Body of pancreas (tissue), 4 donors: ENCODE measurements around the gene MYCN. TPM values are rescaled to one million over a fixed set of nuclear protein-coding genes. Genes with fewer than 3 reads are reported as not detected.
A peak's percentile ranks its signal among the peaks of the same experiment; 100 is the strongest.

Source experiments
- ATAC-seq: fragments of 150-250 bp; one replicate; pipeline ENCODE4 v1.9.1; 2016
- DNase-seq, 4 donors: peaks; one replicate each; pipeline ENCODE4 v3.0.0-alpha.2; 2019
- H3K27ac ChIP-seq, 4 donors: fragments of 200-600 bp; sonication (generic); 1 replicate in 3 of 4; 2 replicates in 1 of 4; pipeline versions ENCODE4 v1.5.1 to v1.6.1; 2016 to 2019; ENCODE audit warnings: mild to moderate bottlenecking in 1 of 4, mixed read lengths in 1 of 4, moderate library complexity in 1 of 4
- H3K27me3 ChIP-seq, 2 donors: fragments of 200-600 bp; sonication (generic); one replicate each; pipeline ENCODE4 v1.6.0; 2016; ENCODE audit warnings: mild to moderate bottlenecking in 1 of 2
- H3K36me3 ChIP-seq, 2 donors: fragments of 200-600 bp; sonication (generic); replicated peaks in 1 of 2; 2 replicates each; pipeline ENCODE4 v1.5.1; 2016; ENCODE audit warnings: low read depth in 2 of 2; ENCODE audit not compliant: insufficient read depth in 1 of 2
- H3K4me1 ChIP-seq: fragments of 200-600 bp; sonication (generic); one replicate; pipeline ENCODE4 v1.6.0; 2016
- H3K4me3 ChIP-seq, 2 donors: fragments of 200-600 bp; sonication (generic); 1 replicate in 1 of 2; 2 replicates in 1 of 2; pipeline ENCODE4 v1.5.1; 2016 to 2019
- H3K9me3 ChIP-seq, 3 donors: fragments of 200-600 bp; sonication (generic); 1 replicate in 2 of 3; 2 replicates in 1 of 3; pipeline ENCODE4 v1.5.1; 2016
- CTCF ChIP-seq, 7 experiments: fragments of 450-650 bp in 4 of 7; fragments of 200-600 bp in 3 of 7; sonication (generic) in 3 of 7; IDR thresholded peaks; one replicate each; pipeline ENCODE4 v1.5.1; 2016 to 2019; ENCODE audit warnings: antibody characterized with exemption in 7 of 7
- POLR2A ChIP-seq, 3 donors: fragments of 450-650 bp; IDR thresholded peaks; one replicate each; pipeline ENCODE4 v1.6.1; 2016; ENCODE audit warnings: antibody characterized with exemption in 3 of 3, mild to moderate bottlenecking in 2 of 3
- WGBS, 2 donors: methylation state at CpG; one replicate each; pipeline ENCODE4 v1.1.5; 2017; 5-methylcytosine and 5-hydroxymethylcytosine counted together
- intact Hi-C: fragments of 100-400 bp; cut with DNase I; formaldehyde crosslinking; loops from one replicate; pipeline ENCODE4 v1.15.1; 2023
- total RNA-seq, 2 donors: library from RNA; depleted of rRNA; stranded (reverse); fragments of >200 nt; gene quantifications; one replicate each; pipeline ENCODE4 v1.1.0, GENCODE V29; 2016

The MYCN gene
- total RNA-seq, 2 donors from 2014 or later = not detected

GRCh38 chr2:15937105-15937881 is 3.1 kb upstream of the MYCN start:
- Histone ChIP-seq H3K36me3 (no peaks in the 10 kb centered on the region), H3K9me3 (no peaks in the 10 kb centered on the region), H3K27me3 (peaks cover 0 to 15% of the 10 kb centered on the region in 2 donors), H3K4me3 (no peak overlapping the region), H3K27ac (no peak overlapping the region), H3K4me1 (peaks cover 28% of the 10 kb centered on the region)
- intact Hi-C loops = no loop called here
- WGBS, 2 donors = 70 to 75% methylated on average over 8 of the region's 8 CpGs
- ATAC-seq = no peak
- no peak for DNase-seq
- TF ChIP-seq POLR2A (IDR thresholded peaks at IDR 0.05) (no peak), CTCF (IDR thresholded peaks at IDR 0.05) (no peak)

- Histone ChIP-seq H3K27me3 (peaks cover 0 to 21% of the 10 kb centered on the region in 2 donors), H3K4me3 (no peak overlapping the region), H3K36me3 (no peaks in the 10 kb centered on the region), H3K9me3 (no peaks in the 10 kb centered on the region), H3K27ac (no peak overlapping the region), H3K4me1 (peaks cover 33% of the 10 kb centered on the region)
- TF ChIP-seq CTCF (IDR thresholded peaks at IDR 0.05) (no peak), POLR2A (IDR thresholded peaks at IDR 0.05) (no peak)
- DNase-seq (no peak), ATAC-seq (no peak)
- 70% methylated on average over 7 of the region's 7 CpGs for WGBS, 2 donors
- intact Hi-C loops = no loop called here
Measured at GRCh38 chr2:15937882-15938802, 2.2 kb upstream of the MYCN start.

- H3K4me1 ChIP-seq = peaks cover 36% of the 10 kb centered on the region
- H3K27ac ChIP-seq = no peak overlapping the region
- no peak for DNase-seq
- no peaks in the 10 kb centered on the region for H3K36me3 ChIP-seq
- TF ChIP-seq POLR2A (IDR thresholded peaks at IDR 0.05) (no peak), CTCF (IDR thresholded peaks at IDR 0.05) (no peak)
- no peak for ATAC-seq
- no peak overlapping the region for H3K4me3 ChIP-seq
- intact Hi-C loops = no loop called here
- 57 to 63% methylated on average over 8 of the region's 8 CpGs for WGBS, 2 donors
- peaks cover 0 to 23% of the 10 kb centered on the region in 2 donors for H3K27me3 ChIP-seq
- H3K9me3 ChIP-seq = no peaks in the 10 kb centered on the region
Measured at GRCh38 chr2:15938803-15939555, 1.4 kb upstream of the MYCN start.

GRCh38 chr2:15939556-15939853 is 845 bp upstream of the MYCN start:
- Histone ChIP-seq H3K4me1 (peaks cover 36% of the 10 kb centered on the region), H3K27me3 (peaks cover 0 to 23% of the 10 kb centered on the region in 2 donors), H3K36me3 (no peaks in the 10 kb centered on the region), H3K4me3 (no peak overlapping the region), H3K9me3 (no peaks in the 10 kb centered on the region), H3K27ac (no peak overlapping the region)
- intact Hi-C loops = no loop called here
- ATAC-seq (peak; percentile 67), DNase-seq (peak in 3 of 4 donors; percentile 52 to 69 (median 58))
- WGBS, 2 donors = 2 to 6% methylated on average over 12 to 21 of the region's 21 CpGs
- no peak for TF ChIP-seq POLR2A (IDR thresholded peaks at IDR 0.05)
- TF ChIP-seq CTCF (IDR thresholded peaks at IDR 0.05) = peak in 2 of 7 experiments; percentile 70 to 79
